NCI-H82 (cell line): ENCODE results near the gene INPP5D.
A peak's percentile ranks its signal among the peaks of the same experiment; 100 is the strongest.
"Not testable (repeated sequence)": the region's sequence is repeated elsewhere in the genome, so short reads cannot be mapped to it uniquely, and the experiment has no call there.

Source experiments
- DNase-seq: peaks from one replicate; lab custom pipeline; 2025; lab: John Stamatoyannopoulos, UW

INPP5D gene

DNA sequence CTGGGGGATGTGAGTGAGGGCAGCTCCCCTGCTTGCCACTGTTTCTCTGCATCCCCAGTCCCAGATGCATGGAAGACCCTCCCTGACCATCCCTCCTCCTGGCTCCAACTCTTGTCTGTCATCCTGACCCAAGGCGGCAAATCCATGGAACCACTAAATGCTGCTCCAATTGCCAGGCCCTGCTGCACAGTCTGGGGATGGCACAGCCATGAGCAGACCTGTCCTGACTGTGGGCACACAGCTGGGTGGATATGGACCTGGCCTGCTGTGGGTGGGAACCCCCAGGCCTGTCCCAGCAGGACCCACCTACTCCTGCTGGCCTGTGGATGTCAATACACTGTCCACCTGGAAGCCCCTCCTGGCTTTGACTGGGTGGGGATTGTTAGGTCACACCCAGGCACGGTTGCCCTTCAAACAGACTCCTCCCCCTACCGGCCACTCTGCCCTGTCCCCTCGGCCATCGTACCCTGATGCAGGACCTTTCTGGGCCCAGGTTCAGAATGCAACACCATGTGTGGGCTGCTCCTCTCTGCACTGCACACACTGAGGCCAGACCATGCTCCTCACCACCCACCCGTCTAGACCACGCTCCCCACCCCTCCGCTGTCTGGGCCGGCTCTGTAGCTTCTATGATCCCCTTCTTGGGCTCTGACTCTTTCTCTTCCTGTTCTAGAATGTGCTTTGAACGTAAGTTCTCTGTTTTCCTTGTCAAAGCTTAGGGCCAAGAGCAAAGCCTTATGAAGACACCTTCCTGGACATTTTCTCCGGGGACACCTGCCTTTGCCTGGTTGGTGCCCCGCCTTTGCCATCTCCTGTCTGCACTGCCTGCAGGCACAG lies 57.9 kb downstream of the INPP5D start:
- DNase-seq, result no peak

GRCh38 chr2:233118648-233119000 lies 58.5 kb downstream of the INPP5D start:
- DNase-seq, result no peak

- no peak for DNase-seq
Observed at GRCh38 chr2:233119123-233119522, 59.0 kb downstream of the INPP5D start.

DNA sequence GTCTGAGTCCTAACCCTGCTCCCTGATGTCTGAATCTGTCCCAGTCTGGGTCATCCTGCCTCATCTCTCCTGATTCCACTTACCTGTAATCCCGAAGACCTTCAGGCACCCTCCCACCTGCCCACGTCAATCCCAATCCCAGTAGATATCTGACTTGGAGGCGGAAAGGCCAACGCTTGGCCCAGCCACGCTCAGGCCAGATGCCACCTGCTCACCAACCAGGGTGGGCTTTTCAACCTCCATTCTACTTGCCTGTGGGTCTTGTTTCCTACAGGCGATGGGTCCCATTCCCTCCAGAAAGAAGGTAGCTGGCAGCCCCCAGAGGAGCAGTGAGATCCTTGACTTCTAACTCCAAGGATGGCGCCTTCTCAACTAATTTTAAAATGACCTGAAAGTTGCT lies 59.7 kb downstream of the INPP5D start:
- DNase-seq, result no peak

DNA sequence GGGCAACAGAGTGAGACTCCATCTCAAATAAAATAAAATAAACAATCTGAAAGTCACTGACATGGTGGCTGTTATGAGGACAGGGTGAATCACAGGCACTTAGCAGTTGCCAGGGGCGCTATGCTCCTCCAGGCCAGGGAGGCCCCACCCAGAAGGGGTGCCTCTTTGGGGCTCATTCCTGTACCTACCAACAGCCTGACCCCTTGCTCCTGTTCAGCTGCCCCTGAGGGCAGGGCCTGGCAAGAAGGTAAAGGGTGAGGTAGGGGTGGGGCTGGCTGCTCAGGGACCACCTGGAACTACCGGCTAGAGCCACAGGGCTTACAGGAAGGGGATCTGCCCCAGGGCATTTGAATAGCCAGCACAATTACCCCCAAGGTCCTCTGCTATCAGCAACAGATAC lies 60.3 kb downstream of the INPP5D start:
- no peak for DNase-seq

- DNase-seq, result no peak
Observed at GRCh38 chr2:233121856-233122255, 61.7 kb downstream of the INPP5D start.

DNA sequence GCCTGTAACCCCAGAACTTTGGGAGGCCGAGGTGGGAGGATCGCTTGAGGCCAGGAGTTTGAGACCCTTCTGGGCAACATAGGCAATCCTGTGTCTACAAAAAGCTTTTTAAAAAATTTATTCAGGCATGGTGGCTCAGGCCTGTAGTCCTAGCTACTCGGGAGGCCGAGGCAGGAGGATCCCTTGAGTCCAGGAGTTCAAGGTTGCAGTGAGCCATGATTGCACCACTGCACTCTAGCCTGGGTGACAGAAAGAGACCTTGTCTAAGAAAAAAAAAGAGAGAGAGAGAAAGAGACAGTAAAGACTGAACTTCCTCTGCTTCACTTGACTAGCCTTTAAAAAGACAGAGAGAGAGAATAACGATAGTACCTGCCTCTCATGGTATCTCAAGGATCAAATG lies 62.4 kb downstream of the INPP5D start:
- DNase-seq, result no peak

DNA sequence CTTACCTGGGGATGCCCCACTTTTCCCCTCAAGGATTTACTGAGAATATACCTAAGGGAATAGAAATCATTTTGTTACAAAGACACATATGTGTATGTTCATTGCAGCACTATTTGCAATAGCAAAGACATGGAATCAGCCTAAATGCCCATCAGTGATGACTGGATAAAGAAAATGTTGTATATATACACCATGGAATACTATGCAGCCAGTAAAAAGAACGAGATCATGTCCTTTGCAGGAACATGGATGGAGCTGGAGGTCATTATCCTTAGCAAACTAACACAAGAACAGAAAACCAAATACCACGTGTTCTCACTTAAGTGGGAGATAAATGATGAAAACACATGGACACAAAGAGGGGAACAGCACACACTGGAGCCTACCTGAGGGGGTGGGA lies 63.4 kb downstream of the INPP5D start:
- not testable (repeated sequence) for DNase-seq

DNA sequence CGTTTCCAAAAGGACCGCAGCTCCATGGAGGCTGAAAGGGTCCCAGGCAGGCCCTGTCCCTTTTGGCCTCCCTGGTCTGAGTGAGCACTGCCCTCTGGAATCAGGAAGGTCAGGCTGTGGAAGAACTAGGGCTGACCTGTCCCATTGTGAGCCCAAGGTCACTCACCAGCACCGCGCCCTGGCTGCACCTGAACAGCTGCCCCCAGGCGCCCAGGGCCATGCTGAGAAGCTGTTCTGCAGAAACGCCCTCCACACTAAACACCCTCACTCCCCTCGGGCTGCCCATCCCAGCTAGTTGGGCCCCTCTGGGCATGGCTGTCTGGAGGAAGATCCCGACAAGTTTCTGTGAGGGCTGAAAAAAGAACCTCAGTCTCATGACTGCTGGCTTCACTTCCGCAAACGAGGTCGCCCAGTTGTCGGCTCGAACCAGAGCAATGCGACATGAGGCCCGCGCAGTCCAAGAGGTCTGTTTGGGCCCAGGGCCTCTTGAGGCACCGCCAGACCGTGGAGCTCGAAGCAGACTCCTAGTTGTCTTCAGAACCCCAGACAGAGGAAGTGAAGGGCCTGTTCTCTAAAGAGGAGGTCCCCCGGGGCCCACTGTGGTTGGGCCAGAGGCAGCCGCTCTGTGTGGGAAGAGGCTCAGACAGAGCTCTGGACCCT lies 64.4 kb downstream of the INPP5D start:
- DNase-seq, result no peak

GRCh38 chr2:233125455-233126065 lies 65.4 kb downstream of the INPP5D start:
- no peak for DNase-seq

GRCh38 chr2:233129351-233129978 lies 69.3 kb downstream of the INPP5D start:
- DNase-seq, result peak; percentile 49

DNA sequence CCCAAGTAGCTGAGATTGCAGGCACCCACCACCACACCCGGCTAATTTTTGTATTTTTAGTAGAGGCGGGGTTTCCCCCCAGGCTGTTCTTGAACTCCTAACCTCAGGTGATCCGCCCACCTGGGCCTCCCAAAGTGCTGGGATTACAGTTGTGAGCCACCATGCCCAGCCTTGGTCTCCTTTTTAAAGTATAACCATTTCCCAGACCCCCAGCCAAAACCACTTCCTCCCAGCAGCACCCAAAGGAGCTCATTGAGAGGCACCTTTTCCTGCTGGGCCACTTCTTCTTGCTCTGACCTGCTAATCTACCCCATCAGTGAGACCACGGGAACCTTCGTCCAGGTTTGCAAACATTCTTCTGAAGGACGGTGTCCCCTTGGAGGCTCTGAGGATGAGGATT lies 69.9 kb downstream of the INPP5D start:
- no peak for DNase-seq

GRCh38 chr2:233130481-233131020 lies 70.4 kb downstream of the INPP5D start:
- DNase-seq, result no peak

- no peak for DNase-seq
Observed at GRCh38 chr2:233131936-233132720, 72.0 kb downstream of the INPP5D start.

- no peak for DNase-seq
Observed at GRCh38 chr2:233133239-233133638, 73.1 kb downstream of the INPP5D start.

GRCh38 chr2:233135421-233135820 lies 75.3 kb downstream of the INPP5D start:
- DNase-seq, result no peak

GRCh38 chr2:233137040-233137439 lies 76.9 kb downstream of the INPP5D start:
- no peak for DNase-seq

- DNase-seq, result no peak
Observed at GRCh38 chr2:233140077-233140585, 80.0 kb downstream of the INPP5D start.

DNA sequence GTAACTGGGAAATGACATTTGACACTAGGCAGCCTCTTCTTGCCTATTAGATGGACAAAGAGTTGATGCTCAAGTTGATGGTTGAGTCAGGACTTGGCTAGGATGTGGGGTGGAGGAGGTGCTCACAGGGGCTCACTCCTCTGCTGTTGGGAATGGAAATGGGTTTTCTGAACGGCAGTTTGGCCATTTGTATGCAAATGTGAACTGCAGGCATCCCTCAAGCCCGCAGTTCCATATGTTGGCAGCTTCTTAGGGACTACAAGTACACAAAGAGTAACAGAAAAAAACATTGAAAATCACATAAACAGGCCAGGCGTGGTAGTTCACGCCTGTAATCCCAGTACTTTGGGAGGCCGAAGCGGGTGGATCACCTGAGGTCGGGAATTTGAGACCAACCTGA lies 80.8 kb downstream of the INPP5D start:
- DNase-seq, result no peak

GRCh38 chr2:233141901-233142300 lies 81.8 kb downstream of the INPP5D start:
- no peak for DNase-seq

DNA sequence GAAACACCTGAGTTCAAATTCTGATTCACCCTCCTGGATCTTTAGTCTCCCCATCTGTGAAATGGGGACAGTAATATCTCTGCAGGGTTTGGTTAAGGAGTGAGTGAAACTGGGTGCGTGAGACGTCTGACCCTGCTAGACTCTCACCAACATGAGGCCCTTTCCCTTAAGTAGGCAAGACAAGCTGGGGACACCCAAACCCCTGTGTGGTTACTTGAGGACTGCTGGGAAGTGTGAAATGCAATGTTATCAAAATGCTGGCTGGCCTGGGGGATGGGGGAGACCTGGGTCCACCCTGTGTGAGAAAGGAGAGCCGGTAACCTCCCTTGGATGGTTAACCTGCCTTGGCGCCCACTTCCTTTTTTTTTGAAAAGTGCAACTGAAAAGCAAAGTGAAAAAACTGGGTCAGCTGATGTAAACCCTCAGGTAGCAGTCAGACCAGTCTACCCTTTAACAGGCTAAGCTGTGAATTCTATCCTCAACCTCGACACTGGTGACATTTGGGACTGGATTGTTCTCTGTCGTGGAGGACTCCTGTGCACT lies 82.3 kb downstream of the INPP5D start:
- no peak for DNase-seq
